Lower leg skin (tissue), 3 donors: ENCODE measurements around the gene CASR.

Experiments used
- CTCF ChIP-seq, 3 donors: fragments of 450-650 bp; IDR thresholded peaks; one replicate each; pipeline ENCODE4 v1.5.1; 2016; ENCODE audit warnings: antibody characterized with exemption in 3 of 3, mild to moderate bottlenecking in 3 of 3, moderate library complexity in 2 of 3
- POLR2A ChIP-seq, 2 donors: fragments of 450-650 bp; IDR thresholded peaks; one replicate each; pipeline ENCODE4 v1.6.1; 2016 to 2017; ENCODE audit warnings: antibody characterized with exemption in 2 of 2, mild to moderate bottlenecking in 1 of 2, moderate library complexity in 1 of 2

DNA sequence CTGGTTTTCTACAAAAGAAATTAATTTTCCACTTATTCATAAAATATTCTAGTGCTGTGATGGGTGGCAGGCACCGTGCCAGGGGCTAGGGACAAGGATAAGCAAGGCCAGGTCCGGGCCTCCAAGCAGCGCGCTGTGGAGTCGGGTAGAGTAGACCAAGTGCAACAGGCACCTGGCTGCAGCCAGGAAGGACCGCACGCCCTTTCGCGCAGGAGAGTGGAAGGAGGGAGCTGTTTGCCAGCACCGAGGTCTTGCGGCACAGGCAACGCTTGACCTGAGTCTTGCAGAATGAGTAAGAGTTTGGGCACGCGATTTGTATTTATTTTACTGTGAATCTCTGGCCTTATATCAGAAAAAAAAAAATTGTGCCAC lies at the start of gene CASR:
- TF ChIP-seq POLR2A (IDR thresholded peaks at IDR 0.05) (no peak), CTCF (IDR thresholded peaks at IDR 0.05) (no peak)
